ENCODE results near the gene MON2.

- TF ChIP-seq CTCF (IDR thresholded peaks at IDR 0.05): no peak
- TF ChIP-seq POLR2A (IDR thresholded peaks at IDR 0.05): no peak
Observed at GRCh38 chr12:62468935-62469334, 2.3 kb downstream of the MON2 start.

All from uterus (tissue), 2 donors.